Activated T-cell treated with anti-CD3 and anti-CD28 coated beads, Interleukin-2, amount 50 U/mL, for 4 hours (primary cell): ENCODE measurements around the gene ZNHIT2. TPM values are rescaled to one million over a fixed set of nuclear protein-coding genes. Genes with fewer than 3 reads are reported as not detected.

Experiments
- ATAC-seq, 2 donors: fragments of 200-7000 bp; cut with Tn5 transposase; one replicate each; pipeline ENCODE4 v1.10.0; 2021
- DNase-seq: peaks from one replicate; pipeline ENCODE4 v3.0.0-alpha.2; 2020
- H3K27me3 Mint-ChIP-seq: one replicate; pipeline ENCODE4 v1.8.0; 2021; ENCODE audit warnings: low read depth, mixed read lengths
- H3K36me3 Mint-ChIP-seq: one replicate; pipeline ENCODE4 v1.8.0; 2022; ENCODE audit warnings: mixed read lengths; ENCODE audit not compliant: insufficient read depth
- H3K4me1 Mint-ChIP-seq: one replicate; pipeline ENCODE4 v1.8.0; 2021; ENCODE audit warnings: low read depth, mixed read lengths
- H3K4me3 Mint-ChIP-seq: one replicate; pipeline ENCODE4 v1.8.0; 2021; ENCODE audit warnings: mild to moderate bottlenecking, moderate library complexity, mixed read lengths
- H3K9me3 Mint-ChIP-seq: one replicate; pipeline ENCODE4 v1.8.0; 2021; ENCODE audit warnings: mixed read lengths
- total RNA-seq, 3 donors: library from RNA; stranded (reverse); gene quantifications; one replicate each; pipeline ENCODE4 v1.2.1, GENCODE V29; 2021

ZNHIT2 gene
- total RNA-seq, 3 donors from 2014 or later = 25.9 to 28.1 (median 26.2) TPM

GRCh38 chr11:65118097-65118837, 766 bp upstream of the ZNHIT2 start:
- DNase-seq (no peak), ATAC-seq (no peak)
- H3K27me3 Mint-ChIP-seq = no peaks in the 10 kb centered on the region
- H3K9me3 Mint-ChIP-seq = no peaks in the 10 kb centered on the region
- peaks cover 32% of the 10 kb centered on the region for H3K36me3 Mint-ChIP-seq
- H3K4me1 Mint-ChIP-seq = peaks cover 58% of the 10 kb centered on the region
- peak overlapping the region; percentile 88 for H3K4me3 Mint-ChIP-seq

GRCh38 chr11:65116370-65117205, 913 bp downstream of the ZNHIT2 start:
- DNase-seq = peak; percentile 61
- Mint-ChIP-seq H3K27me3 (no peaks in the 10 kb centered on the region), H3K9me3 (no peaks in the 10 kb centered on the region), H3K36me3 (peaks cover 25% of the 10 kb centered on the region), H3K4me3 (peak overlapping the region; percentile 88), H3K4me1 (peaks cover 60% of the 10 kb centered on the region)
- ATAC-seq = peak; percentile 26 to 31

GRCh38 chr11:65115361-65116082, 2.0 kb downstream of the ZNHIT2 start:
- Mint-ChIP-seq H3K9me3 (no peaks in the 10 kb centered on the region), H3K4me1 (peaks cover 62% of the 10 kb centered on the region), H3K27me3 (no peaks in the 10 kb centered on the region), H3K36me3 (peaks cover 16% of the 10 kb centered on the region), H3K4me3 (peak overlapping the region; percentile 88)
- DNase-seq (no peak), ATAC-seq (no peak)

- H3K4me3 Mint-ChIP-seq = no peak overlapping the region
- DNase-seq (no peak), ATAC-seq (no peak)
- H3K9me3 Mint-ChIP-seq = no peaks in the 10 kb centered on the region
- no peaks in the 10 kb centered on the region for H3K27me3 Mint-ChIP-seq
- H3K36me3 Mint-ChIP-seq = peaks cover 14% of the 10 kb centered on the region
- peaks cover 60% of the 10 kb centered on the region for H3K4me1 Mint-ChIP-seq
Measured at GRCh38 chr11:65114538-65115171, 2.8 kb downstream of the ZNHIT2 start.

GRCh38 chr11:65113839-65114238, 3.7 kb downstream of the ZNHIT2 start:
- no peak overlapping the region for H3K4me3 Mint-ChIP-seq
- H3K9me3 Mint-ChIP-seq = no peaks in the 10 kb centered on the region
- H3K36me3 Mint-ChIP-seq = peaks cover 11% of the 10 kb centered on the region

GRCh38 chr11:65113361-65113756, 4.1 kb downstream of the ZNHIT2 start:
- H3K27me3 Mint-ChIP-seq = no peaks in the 10 kb centered on the region
- DNase-seq (no peak), ATAC-seq (no peak)
- peak overlapping the region; percentile 82 for H3K4me3 Mint-ChIP-seq
- peaks cover 6% of the 10 kb centered on the region for H3K36me3 Mint-ChIP-seq
- peaks cover 53% of the 10 kb centered on the region for H3K4me1 Mint-ChIP-seq
- no peaks in the 10 kb centered on the region for H3K9me3 Mint-ChIP-seq

More at GRCh38 chr11:65113839-65114238, 3.7 kb downstream of the ZNHIT2 start:
- DNase-seq = no peak
- no peaks in the 10 kb centered on the region for H3K27me3 Mint-ChIP-seq
- ATAC-seq = no peak
- peaks cover 58% of the 10 kb centered on the region for H3K4me1 Mint-ChIP-seq

GRCh38 chr11:65112546-65113360, 4.7 kb downstream of the ZNHIT2 start:
- ATAC-seq (peak; percentile 46 to 47), DNase-seq (peak; percentile 70)
- Mint-ChIP-seq H3K36me3 (peaks cover 4% of the 10 kb centered on the region), H3K4me1 (peaks cover 49% of the 10 kb centered on the region), H3K9me3 (no peaks in the 10 kb centered on the region), H3K4me3 (peak overlapping the region; percentile 82), H3K27me3 (no peaks in the 10 kb centered on the region)

- no peaks in the 10 kb centered on the region for H3K9me3 Mint-ChIP-seq
- H3K27me3 Mint-ChIP-seq = no peaks in the 10 kb centered on the region
- peaks cover 49% of the 10 kb centered on the region for H3K4me1 Mint-ChIP-seq
- peaks cover 3% of the 10 kb centered on the region for H3K36me3 Mint-ChIP-seq
- ATAC-seq (peak; percentile 74), DNase-seq (peak; percentile 92)
- H3K4me3 Mint-ChIP-seq = peak within 1 kb of the TSS; percentile 82
Measured at GRCh38 chr11:65111744-65112545, 5.6 kb downstream of the ZNHIT2 start, which contains the start of gene TM7SF2. TM7SF2 (plus strand) TSS chr11:65111872; CDS start chr11:65112016, 144 bp downstream.

GRCh38 chr11:65111159-65111743, 6.2 kb downstream of the ZNHIT2 start:
- Mint-ChIP-seq H3K9me3 (no peaks in the 10 kb centered on the region), H3K4me3 (peak overlapping the region; percentile 82), H3K4me1 (peaks cover 46% of the 10 kb centered on the region), H3K27me3 (no peaks in the 10 kb centered on the region), H3K36me3 (peaks cover 7% of the 10 kb centered on the region)
- no peak for ATAC-seq
- DNase-seq = no peak

- DNase-seq = peak; percentile 98
- H3K4me3 Mint-ChIP-seq = no peak overlapping the region
- H3K9me3 Mint-ChIP-seq = no peaks in the 10 kb centered on the region
- H3K36me3 Mint-ChIP-seq = peaks cover 13% of the 10 kb centered on the region
- H3K4me1 Mint-ChIP-seq = peaks cover 41% of the 10 kb centered on the region
- no peaks in the 10 kb centered on the region for H3K27me3 Mint-ChIP-seq
- peak; percentile 47 to 59 for ATAC-seq
Measured at GRCh38 chr11:65110354-65110861, 7.1 kb downstream of the ZNHIT2 start.

- no peak for DNase-seq
- peaks cover 17% of the 10 kb centered on the region for H3K36me3 Mint-ChIP-seq
- no peaks in the 10 kb centered on the region for H3K27me3 Mint-ChIP-seq
- H3K9me3 Mint-ChIP-seq = no peaks in the 10 kb centered on the region
- peaks cover 41% of the 10 kb centered on the region for H3K4me1 Mint-ChIP-seq
- H3K4me3 Mint-ChIP-seq = no peak overlapping the region
- ATAC-seq = no peak
Measured at GRCh38 chr11:65109231-65110198, 8.0 kb downstream of the ZNHIT2 start.
